Testis (tissue), 3 donors: Measurements from ENCODE around the gene CALCOCO2. TPM values are rescaled to one million over a fixed set of nuclear protein-coding genes. Genes with fewer than 3 reads are reported as not detected.
"Not testable (repeated sequence)": the region's sequence is repeated elsewhere in the genome, so short reads cannot be mapped to it uniquely, and the experiment has no call there.

ENCODE experiments used
- DNase-seq: peaks from one replicate; pipeline ENCODE4 v3.0.0-alpha.2; 2019
- H3K27ac ChIP-seq, 2 donors: fragments of 200-600 bp; sonication (generic); one replicate each; pipeline ENCODE4 v1.5.1; 2019
- H3K27me3 ChIP-seq: fragments of 200-600 bp; sonication (generic); one replicate; pipeline ENCODE4 v1.5.1; 2019
- H3K36me3 ChIP-seq: fragments of 200-600 bp; sonication (generic); one replicate; pipeline ENCODE4 v1.5.1; 2017; ENCODE audit warnings: low read depth; ENCODE audit errors: missing control alignments
- H3K4me1 ChIP-seq: fragments of 200-600 bp; sonication (generic); one replicate; pipeline ENCODE4 v1.5.1; 2019
- H3K4me3 ChIP-seq, 2 donors: fragments of 200-600 bp; sonication (generic); one replicate each; pipeline ENCODE4 v1.5.1; 2017 to 2019
- H3K9me3 ChIP-seq: fragments of 200-600 bp; sonication (generic); one replicate; pipeline ENCODE4 v1.5.1; 2017
- CTCF ChIP-seq, 3 experiments: fragments of 450-650 bp in 2 of 3; fragments of 200-600 bp in 1 of 3; sonication (generic) in 1 of 3; IDR thresholded peaks; one replicate each; pipeline ENCODE4 v1.5.1; 2016 to 2019; ENCODE audit warnings: antibody characterized with exemption in 3 of 3, mild to moderate bottlenecking in 2 of 3, moderate library complexity in 1 of 3
- POLR2A ChIP-seq: fragments of 450-650 bp; IDR thresholded peaks from one replicate; pipeline ENCODE4 v1.6.1; 2017; ENCODE audit warnings: antibody characterized with exemption, mild to moderate bottlenecking, moderate library complexity
- WGBS, 2 donors: methylation state at CpG; one replicate each; pipeline ENCODE4 v1.1.5; 2018; 5-methylcytosine and 5-hydroxymethylcytosine counted together
- intact Hi-C: fragments of 100-400 bp; cut with DNase I; formaldehyde crosslinking; loops from one replicate; pipeline ENCODE4 v1.15.1; 2023; ENCODE audit warnings: low total_unique reads
- polyA plus RNA-seq: library from polyadenylated mRNA; stranded (reverse); fragments of 350-450 nt; fragmentation: Illumina TruSeq; extraction: RNeasy Lipid Tissue Mini Kit (QIAGEN cat#74804); gene quantifications from one replicate; pipeline ENCODE4 v1.2.3, GENCODE V29; 2014; ENCODE audit warnings: low read depth, low replicate concordance; ENCODE audit not compliant: insufficient read depth
- total RNA-seq, 2 donors: library from RNA; depleted of rRNA; stranded (reverse); fragments of >200 nt; gene quantifications; one replicate each; pipeline ENCODE4 v1.2.3, GENCODE V29; 2016

Gene CALCOCO2
- total and polyA plus RNA-seq, 3 donors from 2014 or later: 117 to 351 (median 153) TPM

GRCh38 chr17:48871035-48871550 is 40.3 kb downstream of the CALCOCO2 start:
- Histone ChIP-seq H3K9me3 (no peaks in the 10 kb centered on the region), H3K27me3 (no peaks in the 10 kb centered on the region), H3K4me1 (peaks cover 27% of the 10 kb centered on the region), H3K36me3 (no peaks in the 10 kb centered on the region), H3K27ac (peak overlapping the region; percentile 8 to 69), H3K4me3 (no peak overlapping the region)
- TF ChIP-seq POLR2A: no peak
- TF ChIP-seq CTCF (IDR thresholded peaks at IDR 0.05): no peak
- WGBS, 2 donors: 55 to 57% methylated on average over 4 of the region's 4 CpGs
- DNase-seq: no peak
- intact Hi-C loops: loop anchor here (10.0 kb wide), 1 partner anchor 46 kb away; no protein-coding TSS in a partner anchor

- peak; percentile 45 for DNase-seq
- TF ChIP-seq POLR2A (no peak), CTCF (IDR thresholded peaks at IDR 0.05) (no peak)
- no peaks in the 10 kb centered on the region for H3K36me3 ChIP-seq
- 47 to 58% methylated on average over 11 of the region's 11 CpGs for WGBS, 2 donors
- H3K27me3 ChIP-seq: no peaks in the 10 kb centered on the region
- peak overlapping the region; percentile 34 to 69 for H3K27ac ChIP-seq
- H3K4me1 ChIP-seq: peaks cover 27% of the 10 kb centered on the region
- H3K9me3 ChIP-seq: no peaks in the 10 kb centered on the region
- intact Hi-C loops: loop anchor here (10.0 kb wide), 1 partner anchor 47 kb away; no protein-coding TSS in a partner anchor
- H3K4me3 ChIP-seq: no peak overlapping the region
These were observed 40.9 kb downstream of the CALCOCO2 start for GRCh38 chr17:48871551-48872351.

GRCh38 chr17:48872409-48872808 is 41.6 kb downstream of the CALCOCO2 start:
- 79 to 89% methylated on average over 3 of the region's 3 CpGs for WGBS, 2 donors
- not testable (repeated sequence) for H3K9me3 ChIP-seq, H3K36me3 ChIP-seq, H3K4me3 ChIP-seq, H3K27me3 ChIP-seq, DNase-seq
- intact Hi-C loops: loop anchor here (10.0 kb wide), 1 partner anchor 48 kb away; no protein-coding TSS in a partner anchor
- H3K4me1 ChIP-seq: peaks cover 27% of the 10 kb centered on the region
- H3K27ac ChIP-seq: peak overlapping the region; percentile 34 to 69

GRCh38 chr17:48873209-48873608 is 42.4 kb downstream of the CALCOCO2 start:
- Histone ChIP-seq H3K4me3 (no peak overlapping the region), H3K27ac (peak overlapping the region in 1 of 2 donors; percentile 57), H3K4me1 (peaks cover 27% of the 10 kb centered on the region), H3K9me3 (no peaks in the 10 kb centered on the region), H3K36me3 (no peaks in the 10 kb centered on the region), H3K27me3 (no peaks in the 10 kb centered on the region)
- intact Hi-C loops: loop anchor here (10.0 kb wide), 1 partner anchor 48 kb away; no protein-coding TSS in a partner anchor
- no peak for DNase-seq
- no peak for TF ChIP-seq POLR2A
- TF ChIP-seq CTCF (IDR thresholded peaks at IDR 0.05): no peak
- 33 to 44% methylated on average over 1 of the region's 1 CpG for WGBS, 2 donors

GRCh38 chr17:48873696-48874443 is 43.0 kb downstream of the CALCOCO2 start:
- Histone ChIP-seq H3K27me3 (no peaks in the 10 kb centered on the region), H3K27ac (peak overlapping the region in 1 of 2 donors; percentile 57), H3K9me3 (no peaks in the 10 kb centered on the region), H3K4me1 (peaks cover 27% of the 10 kb centered on the region), H3K36me3 (no peaks in the 10 kb centered on the region), H3K4me3 (no peak overlapping the region)
- intact Hi-C loops: loop anchor here (10.0 kb wide), 1 partner anchor 49 kb away; no protein-coding TSS in a partner anchor
- WGBS, 2 donors: 43 to 54% methylated on average over 5 of the region's 5 CpGs
- TF ChIP-seq POLR2A: no peak
- TF ChIP-seq CTCF (IDR thresholded peaks at IDR 0.05): no peak
- no peak for DNase-seq
